D341Med (cell line): Measurements from ENCODE around the gene KPRP.

Experiments
- DNase-seq: peaks from one replicate; pipeline ENCODE4 v3.0.0; 2012; ENCODE audit warnings: low spot score

The KPRP gene

GRCh38 chr1:152757747-152758146 lies at the start of gene KPRP:
Gene KPRP, plus strand, starts transcription at chr1:152758025. Its CDS starts 1,564 bp downstream, at chr1:152759589.
- DNase-seq = no peak

GRCh38 chr1:152718238-152718637 lies 39.6 kb upstream of the KPRP start:
- no peak for DNase-seq

DNA sequence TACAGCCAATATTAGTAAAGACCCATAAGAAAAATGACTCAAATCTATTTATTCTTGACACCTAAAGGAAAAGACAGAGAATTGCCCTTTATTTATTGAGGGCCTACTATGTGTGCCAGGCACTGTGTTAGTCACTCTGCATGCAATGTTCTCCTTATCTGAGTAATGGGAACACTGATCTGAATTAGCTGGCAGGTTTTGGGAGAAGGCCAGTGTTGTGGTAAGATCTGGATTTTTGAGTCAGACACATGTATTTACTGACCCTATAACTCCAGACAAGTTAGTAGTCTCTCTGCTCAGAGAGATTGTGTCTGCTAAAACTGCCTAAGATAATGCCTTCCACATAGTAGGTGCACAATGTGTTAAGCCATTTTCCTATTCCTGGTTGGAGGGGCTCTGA lies 32.6 kb upstream of the KPRP start:
- no peak for DNase-seq

DNA sequence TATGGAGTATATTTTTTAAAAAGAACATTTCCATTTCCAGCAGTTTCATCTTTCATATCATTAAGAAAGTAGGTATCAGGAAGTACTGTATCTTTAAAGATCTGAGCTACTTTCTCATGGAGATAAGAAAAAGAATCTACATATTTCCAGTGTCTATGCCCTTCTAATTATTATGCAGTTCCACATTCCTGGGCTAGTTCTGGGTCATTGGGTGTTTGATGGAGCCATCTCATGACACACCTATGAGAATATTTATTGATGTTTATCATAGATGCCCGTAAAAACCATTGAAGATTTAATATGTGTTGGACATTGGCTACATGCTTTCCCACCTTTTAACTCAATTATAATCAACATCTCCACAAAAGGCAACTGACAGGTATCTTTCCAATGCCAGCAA lies 28.8 kb upstream of the KPRP start:
- no peak for DNase-seq

GRCh38 chr1:152735648-152736047 lies 22.2 kb upstream of the KPRP start:
- no peak for DNase-seq

DNA sequence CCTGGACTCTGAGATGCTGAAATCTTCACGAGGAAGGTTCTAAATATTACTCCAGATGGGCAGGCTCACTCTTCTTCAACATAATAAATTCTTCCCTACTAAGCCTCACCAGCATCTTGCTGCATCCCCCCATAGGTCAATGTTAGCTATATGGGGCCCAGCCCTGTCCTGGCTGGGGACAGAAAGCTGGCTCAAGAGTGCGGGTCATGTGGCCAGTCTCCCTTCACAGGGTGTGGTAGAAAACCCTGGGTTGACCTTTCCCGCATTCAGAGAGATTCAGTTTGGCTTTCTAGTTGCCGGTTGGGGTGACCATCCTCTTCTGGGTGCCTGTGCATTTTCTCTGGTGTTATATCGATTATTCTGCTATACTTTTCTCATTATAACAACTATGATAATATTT lies 19.8 kb upstream of the KPRP start:
- DNase-seq = no peak

DNA sequence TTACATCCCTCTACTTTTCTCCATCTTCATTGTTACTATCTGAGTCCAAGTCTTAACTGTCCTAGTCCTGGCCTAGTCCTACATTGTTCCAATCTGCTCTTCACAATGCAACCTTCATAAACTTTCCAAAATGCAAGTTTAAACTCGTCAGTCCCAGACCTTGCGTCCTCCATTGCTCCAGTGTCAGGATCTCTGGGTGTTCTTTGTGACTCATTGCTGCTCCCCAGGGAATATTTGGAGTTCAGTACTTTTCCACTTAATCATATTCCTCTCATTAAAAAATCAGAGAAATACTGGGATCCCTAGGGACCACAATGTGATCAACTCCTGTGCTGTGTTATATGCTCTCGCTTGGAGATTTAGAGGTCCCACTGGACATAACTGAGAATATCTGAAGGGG lies 18.0 kb upstream of the KPRP start:
- DNase-seq = no peak

DNA sequence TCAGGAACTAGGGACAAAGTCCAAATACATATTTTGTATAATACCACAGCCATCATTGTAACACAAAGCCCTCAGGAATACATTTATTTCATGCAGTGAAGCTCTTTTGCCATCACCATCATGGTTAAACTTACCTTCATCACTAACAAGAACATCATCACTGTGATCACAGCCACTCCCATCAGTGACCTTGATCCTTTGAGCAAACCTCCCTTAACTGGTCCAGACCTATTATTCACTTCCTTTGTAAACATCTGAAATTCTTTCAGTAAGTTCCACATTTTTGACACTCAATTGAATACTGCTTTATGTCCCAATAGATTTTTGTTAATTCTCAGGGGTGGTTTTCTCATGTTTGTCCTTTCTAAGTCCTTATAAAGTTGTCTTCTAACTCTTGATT lies 16.2 kb upstream of the KPRP start:
- no peak for DNase-seq

DNA sequence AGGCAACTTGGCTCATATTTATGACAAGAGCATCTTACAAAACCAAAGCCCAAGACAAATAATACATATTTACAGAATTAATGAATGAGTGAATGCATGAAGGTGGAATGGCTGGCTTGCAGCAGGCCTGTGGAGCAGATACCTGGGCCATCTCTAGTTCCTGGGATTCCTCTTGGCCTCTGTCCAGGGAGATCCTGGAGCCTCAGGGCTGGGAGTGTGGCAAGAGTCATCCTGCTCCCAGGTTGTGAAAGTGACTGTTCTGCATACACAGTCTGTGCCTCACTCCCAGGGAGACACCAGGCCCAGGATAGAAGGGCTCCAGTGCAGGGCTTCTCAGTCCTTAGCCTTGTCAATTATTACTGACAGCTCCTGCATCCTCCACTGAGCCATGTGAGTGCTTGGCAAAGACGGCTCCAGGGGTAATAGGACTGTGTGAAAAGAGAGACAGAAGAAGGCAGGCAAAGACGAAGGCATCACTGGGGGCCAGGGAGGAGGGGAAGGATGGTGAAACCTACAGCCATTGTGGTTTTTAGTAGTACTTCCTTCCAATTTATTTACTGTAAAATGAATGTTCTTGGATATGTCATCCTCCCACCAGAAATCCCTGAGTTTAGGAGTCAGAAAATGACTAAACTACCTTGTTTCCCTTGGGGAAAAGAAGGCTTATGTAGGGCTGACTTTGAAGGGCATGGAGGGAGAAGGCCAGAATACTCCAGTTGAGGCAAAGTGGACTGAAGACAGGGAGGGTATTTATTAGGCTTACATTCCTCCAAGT lies 14.3 kb upstream of the KPRP start:
- no peak for DNase-seq

DNA sequence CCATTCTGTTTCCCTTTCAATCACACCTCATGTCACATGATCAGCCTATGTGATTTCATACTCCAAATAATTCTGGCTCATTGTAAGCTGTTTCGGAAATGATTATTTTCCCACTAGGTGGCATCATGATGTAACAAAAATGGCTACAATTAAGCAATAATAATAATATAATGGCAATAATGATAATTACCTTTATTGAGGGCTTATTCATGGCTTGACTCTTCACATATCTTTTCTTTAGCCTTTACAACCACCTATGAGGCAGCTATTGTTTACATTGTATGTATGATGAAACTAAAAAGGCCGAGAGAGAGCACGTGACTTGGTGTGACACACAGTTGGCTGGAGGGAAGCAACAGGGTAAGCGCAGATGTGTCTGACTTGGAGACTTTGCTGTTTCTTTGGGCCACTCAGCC lies 12.5 kb upstream of the KPRP start:
- DNase-seq = no peak

GRCh38 chr1:152745765-152746444 lies 11.9 kb upstream of the KPRP start:
- no peak for DNase-seq

GRCh38 chr1:152747831-152748230 lies 10.0 kb upstream of the KPRP start:
- no peak for DNase-seq

- DNase-seq = no peak
These were observed 5.6 kb upstream of the KPRP start for GRCh38 chr1:152752225-152752624.

GRCh38 chr1:152753586-152753985 lies 4.2 kb upstream of the KPRP start:
- DNase-seq = no peak

DNA sequence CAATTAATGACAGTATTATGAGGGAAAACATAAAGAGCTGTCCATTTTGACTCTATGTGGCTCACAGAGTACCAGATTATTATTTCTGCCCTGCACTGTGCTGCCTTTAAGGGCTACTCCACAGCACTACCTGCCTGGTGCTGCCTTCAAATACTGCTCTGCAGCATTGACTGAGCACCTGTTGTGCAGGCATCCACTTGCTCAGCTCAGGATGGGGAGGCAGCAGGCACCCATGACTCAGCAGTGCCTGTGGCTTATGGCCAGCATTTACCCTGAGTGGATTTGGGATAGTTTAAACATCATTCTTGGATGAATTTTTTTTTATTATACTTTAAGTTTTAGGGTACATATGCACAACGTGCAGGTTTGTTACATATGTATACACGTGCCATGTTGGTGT lies 953 bp upstream of the KPRP start:
- no peak for DNase-seq

DNA sequence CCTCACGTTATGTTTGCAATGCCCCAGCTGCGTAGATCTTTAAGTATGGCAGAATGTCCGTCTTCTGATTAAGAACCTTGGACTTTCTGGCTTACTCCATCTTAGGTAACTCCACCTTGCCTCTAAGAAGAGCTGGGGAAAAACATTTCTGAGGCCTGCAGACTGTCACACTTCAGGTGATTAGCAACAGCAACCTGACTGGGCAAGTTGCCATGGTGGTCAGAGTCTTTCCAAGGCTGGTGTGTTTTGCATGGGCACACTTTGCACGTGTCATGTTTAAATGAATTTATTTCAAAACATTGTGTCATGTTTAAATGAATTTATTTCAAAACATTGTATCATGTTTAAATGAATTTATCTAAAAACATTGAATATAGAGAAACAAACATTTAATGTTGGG lies 811 bp downstream of the KPRP start:
- DNase-seq = no peak

DNA sequence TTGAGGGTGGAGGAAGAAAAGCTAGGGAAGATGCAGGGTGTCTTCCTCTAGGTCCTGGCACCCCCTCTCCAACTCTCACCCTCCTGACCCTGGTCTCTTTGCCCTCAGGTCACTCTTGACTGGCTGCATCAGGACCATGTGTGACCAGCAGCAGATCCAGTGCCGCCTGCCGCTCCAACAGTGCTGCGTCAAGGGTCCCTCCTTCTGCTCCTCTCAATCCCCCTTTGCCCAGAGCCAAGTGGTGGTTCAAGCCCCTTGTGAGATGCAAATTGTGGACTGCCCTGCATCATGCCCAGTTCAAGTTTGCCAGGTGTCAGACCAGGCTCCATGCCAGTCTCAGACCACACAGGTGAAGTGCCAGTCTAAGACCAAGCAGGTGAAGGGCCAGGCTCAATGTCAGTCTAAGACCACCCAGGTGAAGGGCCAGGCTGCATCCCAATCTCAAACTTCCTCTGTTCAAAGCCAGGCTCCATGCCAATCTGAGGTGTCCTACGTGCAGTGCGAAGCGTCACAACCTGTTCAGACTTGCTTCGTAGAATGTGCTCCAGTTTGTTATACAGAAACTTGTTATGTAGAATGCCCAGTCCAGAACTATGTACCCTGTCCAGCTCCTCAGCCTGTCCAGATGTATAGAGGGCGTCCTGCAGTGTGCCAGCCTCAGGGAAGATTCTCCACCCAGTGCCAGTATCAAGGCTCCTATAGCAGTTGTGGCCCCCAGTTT lies 1.8 kb downstream of the KPRP start:
- no peak for DNase-seq

DNA sequence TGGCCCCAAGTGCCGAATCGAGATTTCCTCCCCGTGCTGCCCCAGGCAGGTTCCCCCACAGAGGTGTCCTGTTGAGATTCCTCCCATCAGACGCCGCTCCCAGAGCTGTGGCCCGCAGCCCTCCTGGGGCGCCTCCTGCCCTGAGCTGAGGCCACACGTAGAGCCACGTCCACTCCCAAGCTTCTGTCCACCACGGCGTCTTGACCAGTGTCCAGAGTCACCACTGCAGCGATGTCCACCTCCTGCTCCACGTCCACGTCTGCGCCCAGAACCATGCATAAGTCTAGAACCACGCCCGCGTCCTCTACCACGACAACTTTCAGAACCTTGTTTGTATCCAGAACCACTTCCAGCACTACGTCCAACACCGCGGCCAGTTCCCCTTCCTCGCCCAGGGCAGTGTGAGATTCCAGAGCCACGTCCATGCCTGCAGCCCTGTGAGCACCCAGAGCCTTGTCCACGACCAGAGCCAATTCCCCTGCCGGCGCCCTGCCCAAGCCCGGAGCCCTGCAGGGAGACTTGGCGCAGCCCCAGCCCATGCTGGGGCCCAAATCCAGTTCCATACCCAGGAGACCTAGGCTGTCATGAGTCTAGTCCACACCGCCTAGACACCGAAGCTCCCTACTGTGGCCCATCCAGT lies 2.8 kb downstream of the KPRP start:
- no peak for DNase-seq

GRCh38 chr1:152761609-152762213 lies 3.9 kb downstream of the KPRP start:
- DNase-seq = no peak

- DNase-seq = no peak
These were observed 11.2 kb downstream of the KPRP start for GRCh38 chr1:152768847-152769533.

GRCh38 chr1:152770411-152770810 lies 12.6 kb downstream of the KPRP start:
- no peak for DNase-seq

- no peak for DNase-seq
These were observed 17.1 kb downstream of the KPRP start, which contains the start of gene LCE1F for GRCh38 chr1:152774875-152775274. Gene LCE1F, plus strand, starts transcription at chr1:152775140. Its CDS starts 1,232 bp downstream, at chr1:152776372.
